DOHH2 (cell line): Measurements from ENCODE around the gene SARM1.

Experiments
- H3F3A ChIP-seq: fragments of 200-600 bp; sonication (generic), shearing (Covaris generic); 2 replicates; pipeline ENCODE4 v1.6.0; 2016; ENCODE audit warnings: antibody characterized with exemption, mild to moderate bottlenecking; ENCODE audit not compliant: control insufficient read depth, insufficient read depth
- H3K27ac ChIP-seq: fragments of 200-600 bp; sonication (generic); 2 replicates; pipeline ENCODE4 v1.5.1; 2014; ENCODE audit warnings: low read depth, mild to moderate bottlenecking, low read length, moderate library complexity
- H3K27me3 ChIP-seq: fragments of 200-600 bp; sonication (generic); 2 replicates; pipeline ENCODE4 v1.6.1; 2014; ENCODE audit warnings: mild to moderate bottlenecking, low read length, mixed read lengths; ENCODE audit not compliant: control insufficient read depth
- H3K36me3 ChIP-seq: fragments of 200-600 bp; sonication (generic); 2 replicates; pipeline ENCODE4 v1.6.1; 2014; ENCODE audit warnings: mild to moderate bottlenecking, low read length, moderate library complexity, mixed read lengths; ENCODE audit not compliant: control insufficient read depth
- H3K4me1 ChIP-seq: fragments of 200-600 bp; sonication (generic); 2 replicates; pipeline ENCODE4 v1.6.1; 2014; ENCODE audit warnings: mild to moderate bottlenecking, low read length, mixed read lengths; ENCODE audit not compliant: control insufficient read depth
- H3K4me2 ChIP-seq: fragments of 200-600 bp; sonication (generic); 2 replicates; pipeline ENCODE4 v1.6.0; 2014; ENCODE audit warnings: mild to moderate bottlenecking, low read length, moderate library complexity
- H3K4me3 ChIP-seq: fragments of 200-600 bp; sonication (generic); 2 replicates; pipeline ENCODE4 v1.5.1; 2014; ENCODE audit warnings: mild to moderate bottlenecking, low read length, mixed read lengths
- H3K79me2 ChIP-seq: fragments of 200-600 bp; sonication (generic); 2 replicates; pipeline ENCODE4 v1.6.1; 2014; ENCODE audit warnings: mild to moderate bottlenecking, low read length, mixed read lengths; ENCODE audit not compliant: control insufficient read depth
- H3K9me2 ChIP-seq: fragments of 200-600 bp; sonication (generic); replicated peaks from 2 replicates; pipeline ENCODE4 v1.6.1; 2014; ENCODE audit warnings: mild to moderate bottlenecking, low read length, mixed read lengths; ENCODE audit not compliant: control insufficient read depth
- H3K9me3 ChIP-seq: fragments of 200-600 bp; sonication (generic); 2 replicates; pipeline ENCODE4 v1.6.1; 2014; ENCODE audit warnings: antibody characterized with exemption, low read length, mixed read lengths; ENCODE audit not compliant: control insufficient read depth, insufficient read depth
- H4K20me1 ChIP-seq: fragments of 200-600 bp; sonication (generic); 2 replicates; pipeline ENCODE4 v1.6.0; 2014; ENCODE audit warnings: low read depth, mild to moderate bottlenecking, antibody characterized with exemption, low read length, moderate library complexity; ENCODE audit not compliant: control insufficient read depth, insufficient read depth
- CTCF ChIP-seq: fragments of 200-600 bp; sonication (generic); IDR thresholded peaks from one replicate; pipeline ENCODE4 v1.5.1; 2014; ENCODE audit warnings: antibody characterized with exemption, mild to moderate bottlenecking, low read depth, low read length; ENCODE audit not compliant: poor library complexity, severe bottlenecking
- EZH2phosphoT487 ChIP-seq: fragments of 200-600 bp; sonication (generic); IDR thresholded peaks from 2 replicates; pipeline ENCODE4 v1.6.1; 2017; ENCODE audit warnings: borderline replicate concordance, mild to moderate bottlenecking, antibody characterized with exemption, low read length, moderate library complexity, mixed read lengths

SARM1 gene

GRCh38 chr17:28416703-28417311 is 45.3 kb downstream of the SARM1 start:
- no peaks in the 10 kb centered on the region for H3K79me2 ChIP-seq
- H3K4me1 ChIP-seq = no peaks in the 10 kb centered on the region
- H4K20me1 ChIP-seq = no peaks in the 10 kb centered on the region
- no peak overlapping the region for H3K4me3 ChIP-seq
- TF ChIP-seq EZH2phosphoT487 (no peak), CTCF (peak; percentile 96)
- no peaks in the 10 kb centered on the region for H3F3A ChIP-seq
- no peak overlapping the region for H3K4me2 ChIP-seq
- H3K9me2 ChIP-seq = no peaks in the 10 kb centered on the region
- H3K27ac ChIP-seq = no peak overlapping the region
- no peaks in the 10 kb centered on the region for H3K36me3 ChIP-seq
- H3K27me3 ChIP-seq = peaks cover 15% of the 10 kb centered on the region
- H3K9me3 ChIP-seq = no peaks in the 10 kb centered on the region

- no peaks in the 10 kb centered on the region for H3F3A ChIP-seq
- no peak overlapping the region for H3K4me2 ChIP-seq
- no peaks in the 10 kb centered on the region; the same call in 1 of the 2 replicates for H3K27me3 ChIP-seq
- H3K4me3 ChIP-seq = no peak overlapping the region
- H3K4me1 ChIP-seq = no peaks in the 10 kb centered on the region
- no peaks in the 10 kb centered on the region for H3K79me2 ChIP-seq
- H3K9me2 ChIP-seq = no peaks in the 10 kb centered on the region
- TF ChIP-seq EZH2phosphoT487 (no peak), CTCF (no peak)
- H3K36me3 ChIP-seq = no peaks in the 10 kb centered on the region
- no peak overlapping the region for H3K27ac ChIP-seq
- no peaks in the 10 kb centered on the region for H3K9me3 ChIP-seq
- H4K20me1 ChIP-seq = no peaks in the 10 kb centered on the region
Measured at GRCh38 chr17:28421787-28422305, 50.4 kb downstream of the SARM1 start.

DNA sequence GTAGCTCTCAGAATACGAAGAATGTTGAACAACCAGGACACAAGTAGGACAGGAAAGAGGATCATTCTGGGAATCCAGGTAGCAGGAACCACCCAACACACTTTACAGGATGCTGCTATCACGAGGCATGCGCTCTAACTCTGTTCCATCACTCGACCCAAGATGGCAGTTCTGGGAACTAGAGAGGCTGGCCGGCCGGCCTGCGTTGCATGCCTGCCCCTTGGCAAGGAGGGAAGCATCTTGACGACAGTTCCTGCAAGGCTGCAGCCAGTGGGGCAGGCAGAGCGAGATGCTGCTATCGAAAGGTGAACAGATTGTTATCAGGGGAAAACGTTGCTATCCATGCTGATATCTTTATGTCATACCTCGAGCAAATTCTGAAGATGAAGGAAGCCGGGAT is 53.7 kb downstream of the SARM1 start:
- no peak overlapping the region for H3K4me2 ChIP-seq
- no peaks in the 10 kb centered on the region for H3K9me3 ChIP-seq
- no peaks in the 10 kb centered on the region for H3K79me2 ChIP-seq
- no peaks in the 10 kb centered on the region for H3F3A ChIP-seq
- no peak for TF ChIP-seq EZH2phosphoT487
- no peak for TF ChIP-seq CTCF
- H3K9me2 ChIP-seq = no peaks in the 10 kb centered on the region
- H3K27me3 ChIP-seq = no peaks in the 10 kb centered on the region; the same call in 1 of the 2 replicates
- H3K27ac ChIP-seq = no peak overlapping the region
- no peaks in the 10 kb centered on the region for H3K36me3 ChIP-seq
- no peak overlapping the region for H3K4me3 ChIP-seq
- H4K20me1 ChIP-seq = no peaks in the 10 kb centered on the region
- no peaks in the 10 kb centered on the region for H3K4me1 ChIP-seq
